GM19372 (cell line): ENCODE measurements around the gene DISC1.
"Not testable (repeated sequence)": the region's sequence is repeated elsewhere in the genome, so short reads cannot be mapped to it uniquely, and the experiment has no call there.

ENCODE experiments used
- ATAC-seq: cut with Tn5 transposase; IDR thresholded peaks from one replicate; pipeline ENCODE4 v1.9.1; 2021; ENCODE audit warnings: mild to moderate bottlenecking, low read depth, moderate library complexity; ENCODE audit not compliant: unreplicated experiment

DISC1 gene

GRCh38 chr1:231605149-231606100 lies 21.2 kb upstream of the DISC1 start:
- no peak for ATAC-seq

DNA sequence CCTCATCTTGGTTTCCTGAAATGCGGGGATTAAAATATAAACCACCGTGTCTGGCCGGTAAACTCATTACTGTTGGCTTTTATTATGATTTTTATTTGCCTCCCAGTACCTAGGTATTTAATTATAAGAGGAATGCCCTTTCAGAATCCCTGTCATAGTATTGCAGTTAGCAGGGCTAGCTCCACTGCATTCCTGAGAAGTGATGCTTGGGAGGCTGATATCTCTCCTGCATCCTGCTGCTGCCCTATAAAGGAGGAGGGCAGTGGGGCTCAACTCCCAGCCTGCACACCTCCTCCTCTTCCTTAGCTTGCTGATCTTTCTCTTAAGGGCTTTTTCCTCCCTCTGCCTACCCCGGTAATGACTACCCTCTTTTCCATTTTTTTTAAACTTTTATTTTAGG lies 19.9 kb upstream of the DISC1 start:
- ATAC-seq, result no peak

GRCh38 chr1:231610388-231610787 lies 16.2 kb upstream of the DISC1 start:
- ATAC-seq, result no peak

DNA sequence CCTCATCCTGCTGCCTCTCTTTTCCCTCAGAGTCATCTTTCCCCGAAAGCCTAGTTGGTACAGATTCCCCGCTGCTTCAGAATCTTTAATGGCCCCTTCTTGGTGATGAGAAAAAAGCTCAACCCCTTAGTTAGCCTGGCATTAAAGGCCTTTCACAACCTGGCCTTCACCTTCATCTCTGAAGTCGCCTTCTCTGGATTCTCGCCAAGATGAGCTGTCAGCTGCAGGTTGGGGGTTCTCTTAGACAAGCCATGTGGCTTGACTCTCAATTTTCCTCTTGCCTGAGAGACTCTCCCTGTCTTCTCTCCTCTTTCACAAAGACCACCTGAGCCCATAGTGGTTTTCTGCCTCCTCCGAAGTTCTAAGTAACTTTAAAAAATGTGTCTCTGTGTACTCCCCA lies 15.5 kb upstream of the DISC1 start:
- ATAC-seq, result no peak

- ATAC-seq, result no peak
Observed at GRCh38 chr1:231611851-231612250, 14.7 kb upstream of the DISC1 start.

- ATAC-seq, result peak; percentile 94
Observed at GRCh38 chr1:231612393-231613089, 14.0 kb upstream of the DISC1 start.

DNA sequence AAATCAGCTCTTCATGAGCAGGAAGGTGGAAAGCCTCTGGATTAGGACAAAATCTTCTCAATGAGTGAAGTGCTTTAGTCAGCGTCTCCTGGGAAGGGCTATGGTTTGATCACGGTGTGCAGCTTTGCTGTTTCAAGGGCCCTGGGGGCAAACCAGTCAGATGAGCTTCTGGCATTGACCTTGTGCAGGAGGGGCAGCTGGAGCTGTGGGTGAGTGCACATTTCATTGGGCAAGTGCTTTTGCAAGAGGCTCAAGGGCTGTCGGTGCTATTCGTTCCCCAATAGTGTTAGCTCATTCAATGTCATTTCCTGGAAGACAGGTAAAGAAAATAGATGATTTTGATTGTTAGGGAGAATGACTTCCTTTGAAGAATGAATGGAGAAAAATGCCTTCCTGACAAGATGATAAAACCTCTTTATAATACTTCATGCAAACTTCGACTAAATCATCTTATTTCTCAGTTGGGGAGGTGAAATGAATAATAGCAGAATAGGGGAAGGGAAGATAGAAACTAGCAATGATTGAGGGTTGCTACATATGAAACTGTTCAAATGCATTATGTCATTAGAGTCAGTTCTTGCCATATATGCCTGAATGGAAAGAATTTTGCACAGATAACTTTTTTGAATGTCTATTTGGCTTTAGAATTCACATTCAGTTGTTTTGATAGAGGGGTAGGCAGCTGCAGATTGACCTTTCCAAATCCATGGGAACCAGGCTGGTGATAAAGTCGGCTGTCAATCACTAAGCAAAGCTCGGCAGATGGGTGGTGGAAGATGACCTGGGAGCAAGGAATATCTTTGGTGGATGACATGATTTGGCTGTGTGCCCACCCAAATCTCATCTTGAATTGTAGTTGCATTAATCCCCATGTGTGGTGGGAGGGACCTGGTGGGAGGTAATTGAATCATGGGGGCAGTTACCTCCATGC lies 12.9 kb upstream of the DISC1 start:
- ATAC-seq, result no peak

DNA sequence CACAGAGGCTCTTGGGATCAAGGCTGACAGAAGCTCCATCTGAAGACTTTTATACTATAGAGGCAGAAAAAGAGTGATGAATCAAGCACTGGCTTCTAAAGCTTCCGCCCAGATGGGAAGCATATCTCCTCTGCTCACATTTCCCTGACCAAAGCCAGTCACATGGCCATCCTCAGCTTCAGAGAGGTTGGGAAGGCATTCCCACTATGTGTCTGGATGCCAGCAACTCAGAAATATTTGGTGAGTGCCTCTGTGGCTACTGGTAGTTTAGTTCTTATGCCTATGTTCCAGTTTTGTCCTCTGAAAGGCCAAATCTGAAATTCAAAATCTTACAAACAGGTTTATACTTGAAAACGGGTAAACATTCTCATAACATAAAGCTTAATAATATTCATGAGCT lies 9.9 kb upstream of the DISC1 start:
- ATAC-seq, result no peak

GRCh38 chr1:231618609-231619256 lies 7.9 kb upstream of the DISC1 start:
- ATAC-seq, result no peak

DNA sequence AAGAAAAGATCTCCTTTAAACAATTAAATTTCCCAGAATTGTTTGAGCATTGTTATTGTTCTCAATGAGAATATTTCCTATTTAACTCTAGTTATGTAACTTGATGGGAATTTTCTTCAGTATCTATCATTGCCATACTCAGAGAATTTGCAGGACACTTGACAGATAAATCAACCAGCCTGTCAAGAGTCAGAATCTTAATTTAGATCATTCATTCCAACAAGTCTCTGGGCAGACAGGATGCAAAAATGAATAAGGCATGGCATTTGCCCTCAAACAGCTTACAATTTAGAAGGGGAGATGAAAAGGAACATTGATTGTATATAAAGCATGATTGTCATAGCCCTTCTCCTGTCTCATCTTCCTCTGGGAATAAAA lies 7.3 kb upstream of the DISC1 start:
- ATAC-seq, result no peak

- not testable (repeated sequence) for ATAC-seq
Observed at GRCh38 chr1:231625042-231625441, 1.5 kb upstream of the DISC1 start.

GRCh38 chr1:231625975-231626534 lies 535 bp upstream of the DISC1 start:
- no peak for ATAC-seq

DNA sequence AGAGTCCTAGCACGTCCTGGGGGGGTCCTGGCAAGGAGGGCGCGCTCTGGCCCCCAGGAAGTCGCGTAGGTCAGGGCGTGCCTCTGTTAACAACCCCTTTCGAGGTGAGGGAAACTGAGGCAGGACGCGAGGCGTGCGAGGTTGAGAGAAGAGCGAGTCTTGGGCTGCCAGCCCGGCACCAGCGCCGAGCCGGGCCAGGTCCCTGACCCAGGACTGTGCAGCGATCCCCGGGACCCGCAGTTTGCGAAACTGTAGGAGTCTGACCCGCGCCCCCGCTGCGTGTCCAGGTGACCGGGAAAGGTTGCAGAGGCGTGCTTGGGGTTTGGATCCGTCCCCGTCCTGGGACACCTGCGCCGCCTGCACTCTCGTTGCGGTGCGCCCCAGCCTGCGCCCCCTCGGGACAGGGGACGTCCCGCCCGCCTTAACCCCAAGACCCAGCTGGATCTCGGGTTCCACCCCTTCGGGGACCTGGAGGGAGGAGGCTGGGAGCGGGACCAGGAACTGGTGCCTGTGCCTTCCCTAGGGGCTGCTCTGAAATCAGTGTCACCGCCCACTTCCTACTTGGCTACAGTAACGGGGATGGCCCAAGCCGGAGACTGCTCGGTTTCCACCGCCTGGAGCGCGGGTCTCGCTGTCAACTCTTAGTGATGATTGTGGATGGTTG lies 493 bp downstream of the DISC1 start:
- ATAC-seq, result peak; percentile 56

GRCh38 chr1:231628207-231628876 lies 1.8 kb downstream of the DISC1 start:
- ATAC-seq, result no peak

DNA sequence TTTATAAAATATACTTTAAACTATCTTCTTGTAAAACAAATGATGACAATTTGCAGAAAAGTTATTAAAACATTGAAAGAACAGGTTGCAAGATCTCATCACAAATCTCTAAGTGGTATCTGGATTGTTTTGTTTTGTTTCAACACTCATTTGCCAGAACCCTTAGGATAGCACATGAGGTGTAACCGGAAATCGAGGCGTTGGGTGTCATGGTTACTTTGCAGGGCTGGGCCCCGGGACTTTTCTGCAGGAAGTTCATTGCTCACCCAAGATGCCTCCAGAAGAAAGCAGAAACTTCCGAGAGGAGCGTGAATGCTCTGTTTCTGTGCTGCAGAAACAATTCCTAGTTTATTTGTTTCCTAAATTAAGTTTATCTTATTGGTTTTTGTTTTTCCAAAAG lies 2.5 kb downstream of the DISC1 start:
- ATAC-seq, result no peak

DNA sequence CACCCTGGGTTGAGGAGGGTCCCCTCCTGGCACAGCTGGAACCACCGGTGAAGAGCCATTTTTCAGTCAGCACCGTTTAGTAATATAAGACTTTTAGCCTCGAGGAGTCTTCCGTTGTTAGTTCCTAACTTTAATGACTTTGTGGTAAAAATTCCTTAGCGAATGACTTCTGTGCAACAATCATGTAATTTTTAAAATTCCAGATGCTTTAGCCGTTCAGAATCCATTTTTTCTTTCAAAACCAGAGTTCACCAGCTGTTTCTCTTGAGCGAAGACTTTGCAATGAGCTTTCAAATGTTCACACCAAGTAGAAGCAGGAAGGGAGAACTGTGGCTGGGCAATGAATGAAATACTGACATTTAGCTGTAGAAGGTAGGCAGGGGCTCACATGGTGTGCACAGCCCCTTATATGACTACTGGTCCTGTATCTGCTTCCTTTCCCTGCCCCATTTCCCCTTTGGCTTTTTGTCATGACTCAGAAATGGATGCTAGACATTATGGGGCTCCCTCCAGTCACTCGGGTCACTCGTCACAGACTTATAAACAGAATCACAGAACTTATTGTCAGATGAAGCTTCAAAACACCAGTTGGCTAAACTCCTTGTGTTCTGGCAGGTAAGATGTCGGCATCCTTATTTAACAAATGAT lies 4.1 kb downstream of the DISC1 start:
- ATAC-seq, result no peak

GRCh38 chr1:231631717-231632116 lies 5.1 kb downstream of the DISC1 start:
- no peak for ATAC-seq

DNA sequence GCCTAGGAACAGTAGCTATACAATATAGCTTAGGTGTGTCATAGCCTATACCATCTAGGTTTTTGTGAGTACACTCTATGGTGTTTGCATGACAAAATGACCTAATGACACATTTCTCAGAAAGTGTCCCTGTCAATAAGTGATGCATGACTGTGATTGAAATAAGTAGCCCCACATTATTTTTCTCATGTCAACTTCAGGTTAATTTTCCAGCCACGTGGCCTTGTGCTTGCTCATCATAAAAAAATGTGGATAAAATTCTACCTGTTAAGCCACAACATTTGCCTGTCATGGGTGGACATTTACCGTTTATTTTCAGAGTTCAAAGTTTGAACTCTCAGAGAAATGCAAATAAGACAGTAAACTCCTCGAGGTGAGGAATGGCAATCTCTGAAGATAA lies 5.5 kb downstream of the DISC1 start:
- no peak for ATAC-seq
